GM12801 (cell line): ENCODE results near the gene L3HYPDH.

Source experiments
- TF ChIP-seq, protein P1 (sequence below): IDR thresholded peaks from one replicate; pipeline ENCODE4 v1.5.1; 2011; ENCODE audit warnings: control low read depth; ENCODE audit not compliant: insufficient read length; ENCODE audit errors: extremely low read depth

The L3HYPDH gene

DNA sequence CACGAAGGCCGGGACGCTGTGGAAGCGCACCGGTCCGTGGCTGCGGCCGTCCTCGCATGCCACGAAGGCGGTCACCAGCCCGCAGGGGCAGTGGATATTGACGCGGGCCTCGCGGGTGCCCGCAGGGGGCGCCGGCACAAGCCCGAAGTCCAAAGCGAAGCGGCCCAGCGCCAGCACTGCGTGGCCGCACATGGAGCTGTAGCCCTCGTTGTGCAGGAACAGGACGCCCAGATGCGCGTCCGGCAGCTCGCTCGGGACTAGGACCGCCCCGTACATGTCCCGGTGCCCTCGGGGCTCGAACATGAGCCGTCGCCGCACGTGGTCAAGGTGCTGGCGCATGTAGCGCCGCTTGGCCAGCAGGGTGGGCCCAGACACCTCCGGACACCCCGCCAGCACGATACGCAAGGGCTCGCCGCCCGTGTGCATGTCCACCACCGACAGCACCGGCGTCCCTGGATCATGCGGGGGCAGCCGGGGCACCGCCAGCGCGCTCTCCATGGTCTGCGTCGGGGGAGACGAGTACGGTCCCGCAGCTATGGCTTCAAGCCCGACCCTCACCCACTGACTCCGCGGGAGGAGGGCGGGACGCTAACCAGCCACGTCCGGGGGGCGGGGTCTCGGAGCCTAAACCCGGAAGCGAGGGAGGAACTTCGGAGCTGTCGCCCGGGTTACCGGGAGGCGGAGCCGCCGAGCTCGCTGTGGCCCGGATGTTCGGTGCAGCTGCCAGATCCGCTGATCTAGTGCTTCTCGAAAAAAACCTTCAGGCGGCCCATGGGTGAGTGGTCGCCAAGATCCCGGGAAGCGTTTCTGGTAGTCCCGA, at the start of gene L3HYPDH, which contains the start of gene JKAMP:
Gene L3HYPDH, minus strand, starts transcription at position 590 of the 820 bp plus-strand sequence. Its CDS starts 92 bp downstream, at position 498.
Gene JKAMP, plus strand, starts transcription at position 699 of the 820 bp plus-strand sequence. Its CDS starts 73 bp downstream, at position 772.
- TF ChIP-seq, protein P1, sequence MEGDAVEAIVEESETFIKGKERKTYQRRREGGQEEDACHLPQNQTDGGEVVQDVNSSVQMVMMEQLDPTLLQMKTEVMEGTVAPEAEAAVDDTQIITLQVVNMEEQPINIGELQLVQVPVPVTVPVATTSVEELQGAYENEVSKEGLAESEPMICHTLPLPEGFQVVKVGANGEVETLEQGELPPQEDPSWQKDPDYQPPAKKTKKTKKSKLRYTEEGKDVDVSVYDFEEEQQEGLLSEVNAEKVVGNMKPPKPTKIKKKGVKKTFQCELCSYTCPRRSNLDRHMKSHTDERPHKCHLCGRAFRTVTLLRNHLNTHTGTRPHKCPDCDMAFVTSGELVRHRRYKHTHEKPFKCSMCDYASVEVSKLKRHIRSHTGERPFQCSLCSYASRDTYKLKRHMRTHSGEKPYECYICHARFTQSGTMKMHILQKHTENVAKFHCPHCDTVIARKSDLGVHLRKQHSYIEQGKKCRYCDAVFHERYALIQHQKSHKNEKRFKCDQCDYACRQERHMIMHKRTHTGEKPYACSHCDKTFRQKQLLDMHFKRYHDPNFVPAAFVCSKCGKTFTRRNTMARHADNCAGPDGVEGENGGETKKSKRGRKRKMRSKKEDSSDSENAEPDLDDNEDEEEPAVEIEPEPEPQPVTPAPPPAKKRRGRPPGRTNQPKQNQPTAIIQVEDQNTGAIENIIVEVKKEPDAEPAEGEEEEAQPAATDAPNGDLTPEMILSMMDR = no peak

DNA sequence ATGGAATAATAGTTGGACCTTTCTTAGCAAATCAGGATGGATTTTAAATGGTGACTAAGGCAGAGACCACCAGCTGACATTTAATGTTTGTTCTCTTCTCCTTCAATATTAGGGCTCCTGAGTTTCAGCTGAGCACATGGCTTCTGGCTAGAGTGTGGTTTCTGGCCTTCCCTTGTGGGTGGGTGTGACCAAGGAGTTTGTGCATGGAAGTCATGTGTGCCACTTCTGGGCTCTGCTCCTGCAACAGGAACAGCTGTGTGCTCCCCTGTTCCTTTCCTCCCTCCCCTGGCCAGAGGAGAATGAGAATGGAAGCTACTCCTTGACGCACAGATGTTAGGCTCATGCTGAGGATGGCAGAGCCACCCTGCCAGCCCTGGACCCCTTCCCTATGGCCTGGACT, 48.2 kb upstream of the L3HYPDH start:
- TF ChIP-seq, protein P1 = no peak

DNA sequence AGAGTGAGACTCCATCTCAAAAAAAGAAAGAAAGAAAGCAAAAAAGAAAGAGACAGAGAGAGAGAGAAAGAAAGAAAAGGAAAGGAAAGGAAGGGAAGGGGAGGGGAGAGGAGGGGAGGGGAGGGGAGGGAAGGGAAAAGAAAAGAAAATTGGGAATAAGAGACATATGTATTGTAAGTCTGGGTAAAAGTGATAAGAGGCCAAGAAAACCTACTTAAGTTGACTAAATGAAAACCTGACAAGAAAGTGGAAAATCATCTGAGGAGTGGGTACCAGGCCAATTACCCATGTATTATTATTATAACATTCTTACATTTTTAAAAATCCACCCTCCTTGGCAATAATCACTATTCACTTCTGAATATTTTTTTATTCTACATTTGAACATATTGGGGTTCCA, 46.1 kb upstream of the L3HYPDH start:
- TF ChIP-seq, protein P1 = no peak

DNA sequence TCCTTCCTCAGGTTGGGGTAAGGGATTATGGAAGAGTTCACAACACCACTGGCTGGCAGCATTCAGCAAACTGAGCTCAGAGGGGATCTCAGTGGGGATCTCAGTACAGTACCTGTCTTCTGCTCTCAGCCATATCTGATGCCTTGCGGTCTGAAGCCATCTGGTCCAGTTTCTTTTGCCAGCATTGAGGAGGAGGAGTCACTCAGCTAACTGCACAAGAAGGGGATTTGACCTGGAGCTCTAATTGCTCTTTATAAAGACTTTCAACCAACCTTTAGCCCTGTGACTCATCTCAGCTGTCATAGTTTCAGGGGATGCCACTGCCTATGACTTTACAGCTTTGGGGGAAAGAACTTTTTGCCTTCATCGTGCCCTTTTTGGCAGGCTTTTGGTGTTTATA, 45.0 kb upstream of the L3HYPDH start:
- TF ChIP-seq, protein P1 = no peak

DNA sequence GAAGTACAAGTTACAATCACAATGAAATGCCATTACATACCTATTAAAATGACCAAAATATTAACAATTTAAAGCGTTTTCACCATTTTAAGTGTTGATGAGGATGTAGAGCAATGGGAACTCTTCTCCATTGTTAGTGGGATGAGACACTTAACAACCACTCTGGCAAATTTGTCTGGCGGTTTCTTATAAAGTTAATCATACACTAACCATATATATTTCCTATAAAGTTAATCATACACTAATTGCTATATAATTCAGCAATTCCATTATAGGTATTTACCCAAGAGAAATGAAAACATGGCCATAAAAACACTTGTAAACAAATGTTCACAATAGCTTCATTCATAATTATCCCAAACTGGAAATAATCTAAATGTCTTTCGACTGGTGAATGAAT, 36.0 kb upstream of the L3HYPDH start:
- TF ChIP-seq, protein P1 = no peak

DNA sequence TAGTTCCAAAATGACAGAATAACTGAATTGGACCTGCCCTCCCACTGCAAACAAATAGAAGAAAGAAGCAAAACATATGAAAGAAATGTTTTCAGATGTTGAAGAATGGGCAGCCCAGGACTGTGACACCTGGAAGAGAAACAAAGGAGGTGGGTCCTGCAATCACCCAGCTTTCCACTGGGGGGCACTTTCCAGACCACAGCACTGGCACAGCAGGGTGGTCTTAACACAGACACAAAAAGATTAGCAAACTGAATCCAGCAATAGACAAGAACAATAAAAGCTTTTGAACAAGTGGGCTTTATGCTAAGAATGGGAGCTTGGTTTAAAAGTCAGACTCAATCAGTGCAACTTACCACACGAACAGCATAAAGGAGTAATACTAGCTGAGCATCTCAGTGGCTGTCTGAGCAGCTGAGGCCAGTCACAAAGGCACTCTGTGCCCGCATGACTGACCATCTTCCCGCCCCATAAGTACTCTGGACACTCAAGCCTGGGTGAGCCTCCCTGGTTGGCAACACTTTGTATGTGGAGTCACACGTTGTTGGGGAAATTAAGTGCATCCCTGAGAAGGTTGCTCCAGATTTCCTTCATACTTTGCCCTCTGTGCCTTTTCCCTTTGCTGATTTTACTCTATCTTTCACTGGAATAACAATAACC, 27.8 kb upstream of the L3HYPDH start:
- TF ChIP-seq, protein P1 = no peak

DNA sequence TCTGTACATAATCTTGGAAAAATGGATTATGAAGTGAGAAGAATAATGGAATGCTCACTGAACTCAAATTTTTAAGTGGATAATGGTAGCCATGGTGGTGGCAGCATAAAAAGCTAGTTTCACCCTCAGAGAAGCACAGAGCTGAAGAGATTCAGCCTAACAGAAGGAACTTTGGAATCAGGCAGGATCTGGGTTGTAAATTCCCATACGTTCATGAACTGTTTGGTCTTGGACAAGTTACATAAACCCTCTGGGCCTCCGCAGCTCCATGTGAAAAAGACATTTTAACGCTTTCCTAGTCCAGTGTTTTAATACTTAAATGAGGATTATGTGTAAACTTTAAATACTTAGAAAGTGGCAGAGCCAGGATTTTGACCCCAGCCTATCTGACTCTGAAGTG, 26.8 kb upstream of the L3HYPDH start:
- TF ChIP-seq, protein P1 = no peak
